ENCODE measurements around the gene RORB. TPM values are rescaled to one million over a fixed set of nuclear protein-coding genes. Genes with fewer than 3 reads are reported as not detected.

The RORB gene
- total RNA-seq, 1 donor from 2014 or later = under 0.01 TPM

DNA sequence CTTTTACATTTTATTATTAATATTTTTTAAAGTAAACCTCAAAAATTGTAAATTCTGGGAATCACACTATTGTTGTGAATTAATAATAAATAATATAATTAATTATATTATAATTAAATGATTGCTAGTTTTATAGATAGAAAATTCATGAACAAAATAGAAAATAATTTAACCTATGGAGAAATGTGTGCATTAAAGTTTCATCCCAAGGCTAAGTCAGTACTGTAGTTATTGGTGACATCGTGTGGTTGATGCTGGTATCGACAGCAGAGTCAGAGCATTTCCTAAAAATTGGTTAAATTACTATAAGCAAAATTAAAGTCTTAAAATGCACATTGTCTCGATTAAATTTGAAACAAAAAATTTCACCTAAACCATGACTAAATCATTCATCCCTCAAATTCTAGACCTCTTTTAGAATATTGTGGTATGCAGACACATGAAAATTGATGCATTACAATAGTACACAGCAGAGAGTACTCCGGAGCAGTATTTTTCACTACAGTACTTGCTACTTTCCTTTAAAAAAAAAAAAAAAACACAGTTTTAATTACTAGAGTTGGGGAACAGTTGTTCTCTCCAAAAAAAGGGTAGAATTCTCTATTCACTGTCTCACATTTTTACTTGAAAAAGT, 73.9 kb downstream of the RORB start:
- no peaks in the 10 kb centered on the region for H3K36me3 ChIP-seq (ENCODE audit: control insufficient read depth, insufficient read depth, low read length)
- DNase-seq (ENCODE audit: low read depth) (peak; percentile 48), FAIRE-seq (no peak)
- no peaks in the 10 kb centered on the region for H3K27me3 ChIP-seq (ENCODE audit: control insufficient read depth, insufficient read depth, low read length)
- H3K4me3 ChIP-seq (ENCODE audit: low read depth, low read length) = no peak overlapping the region
- TF ChIP-seq, protein P1, sequence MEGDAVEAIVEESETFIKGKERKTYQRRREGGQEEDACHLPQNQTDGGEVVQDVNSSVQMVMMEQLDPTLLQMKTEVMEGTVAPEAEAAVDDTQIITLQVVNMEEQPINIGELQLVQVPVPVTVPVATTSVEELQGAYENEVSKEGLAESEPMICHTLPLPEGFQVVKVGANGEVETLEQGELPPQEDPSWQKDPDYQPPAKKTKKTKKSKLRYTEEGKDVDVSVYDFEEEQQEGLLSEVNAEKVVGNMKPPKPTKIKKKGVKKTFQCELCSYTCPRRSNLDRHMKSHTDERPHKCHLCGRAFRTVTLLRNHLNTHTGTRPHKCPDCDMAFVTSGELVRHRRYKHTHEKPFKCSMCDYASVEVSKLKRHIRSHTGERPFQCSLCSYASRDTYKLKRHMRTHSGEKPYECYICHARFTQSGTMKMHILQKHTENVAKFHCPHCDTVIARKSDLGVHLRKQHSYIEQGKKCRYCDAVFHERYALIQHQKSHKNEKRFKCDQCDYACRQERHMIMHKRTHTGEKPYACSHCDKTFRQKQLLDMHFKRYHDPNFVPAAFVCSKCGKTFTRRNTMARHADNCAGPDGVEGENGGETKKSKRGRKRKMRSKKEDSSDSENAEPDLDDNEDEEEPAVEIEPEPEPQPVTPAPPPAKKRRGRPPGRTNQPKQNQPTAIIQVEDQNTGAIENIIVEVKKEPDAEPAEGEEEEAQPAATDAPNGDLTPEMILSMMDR (IDR thresholded peaks at IDR 0.05; ENCODE audit: insufficient read depth, low read length, severe bottlenecking) = peak; percentile 47

- TF ChIP-seq, protein P1 (IDR thresholded peaks at IDR 0.05; ENCODE audit: insufficient read depth, low read length, severe bottlenecking) = no peak
- Histone ChIP-seq H3K36me3 (ENCODE audit: control insufficient read depth, insufficient read depth, low read length) (no peaks in the 10 kb centered on the region), H3K27me3 (ENCODE audit: control insufficient read depth, insufficient read depth, low read length) (no peaks in the 10 kb centered on the region), H3K4me3 (ENCODE audit: low read depth, low read length) (no peak overlapping the region)
- FAIRE-seq (no peak), DNase-seq (ENCODE audit: low read depth) (no peak)
These were observed 76.6 kb downstream of the RORB start for GRCh38 chr9:74573640-74574191.

DNA sequence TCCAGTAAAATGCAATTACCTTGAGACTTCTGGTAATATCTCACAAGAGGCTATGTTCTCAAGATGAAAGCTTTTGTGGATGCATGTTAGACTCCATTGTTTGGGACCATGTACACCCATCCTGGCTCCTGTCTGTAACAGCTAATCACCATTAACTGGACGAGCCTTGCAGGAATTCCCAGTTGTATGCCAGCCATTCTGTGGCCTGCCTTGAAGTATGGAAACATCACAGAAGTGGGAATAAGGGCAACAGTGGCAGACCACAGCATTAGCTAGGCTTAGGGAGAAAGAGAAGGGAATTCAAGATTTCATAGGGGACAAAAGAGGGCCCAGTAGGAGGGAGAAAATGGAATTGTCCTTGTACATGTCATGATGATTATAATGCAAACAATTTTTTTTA, 79.0 kb downstream of the RORB start:
- Histone ChIP-seq H3K4me3 (ENCODE audit: low read depth, low read length) (no peak overlapping the region), H3K27me3 (ENCODE audit: control insufficient read depth, insufficient read depth, low read length) (no peaks in the 10 kb centered on the region), H3K36me3 (ENCODE audit: control insufficient read depth, insufficient read depth, low read length) (no peaks in the 10 kb centered on the region)
- no peak for DNase-seq (ENCODE audit: low read depth)
- TF ChIP-seq, protein P1 (IDR thresholded peaks at IDR 0.05; ENCODE audit: insufficient read depth, low read length, severe bottlenecking) = no peak
- FAIRE-seq = no peak

DNA sequence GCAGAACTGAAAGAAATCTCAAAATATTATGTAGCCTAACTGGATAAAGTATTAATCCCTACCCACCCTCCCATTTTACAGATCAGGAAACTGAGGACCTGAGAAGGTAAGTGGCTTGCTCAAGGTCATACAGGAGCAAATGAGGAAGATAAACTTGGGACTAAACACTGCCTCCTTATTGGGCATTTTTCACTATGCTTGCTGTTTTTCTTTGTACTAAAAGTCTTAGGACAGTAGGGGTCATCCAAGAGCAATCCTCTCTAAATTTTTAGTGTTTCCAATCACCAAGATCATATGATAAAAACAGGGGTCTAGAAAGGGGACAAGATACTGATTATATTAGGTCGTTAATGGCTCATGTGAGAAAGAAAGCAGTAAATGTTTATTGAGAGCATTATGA, 80.8 kb downstream of the RORB start:
- DNase-seq (ENCODE audit: low read depth) (peak; percentile 20), FAIRE-seq (no peak)
- Histone ChIP-seq H3K36me3 (ENCODE audit: control insufficient read depth, insufficient read depth, low read length) (no peaks in the 10 kb centered on the region), H3K4me3 (ENCODE audit: low read depth, low read length) (no peak overlapping the region), H3K27me3 (ENCODE audit: control insufficient read depth, insufficient read depth, low read length) (no peaks in the 10 kb centered on the region)
- TF ChIP-seq, protein P1 (IDR thresholded peaks at IDR 0.05; ENCODE audit: insufficient read depth, low read length, severe bottlenecking) = peak; percentile 21

DNA sequence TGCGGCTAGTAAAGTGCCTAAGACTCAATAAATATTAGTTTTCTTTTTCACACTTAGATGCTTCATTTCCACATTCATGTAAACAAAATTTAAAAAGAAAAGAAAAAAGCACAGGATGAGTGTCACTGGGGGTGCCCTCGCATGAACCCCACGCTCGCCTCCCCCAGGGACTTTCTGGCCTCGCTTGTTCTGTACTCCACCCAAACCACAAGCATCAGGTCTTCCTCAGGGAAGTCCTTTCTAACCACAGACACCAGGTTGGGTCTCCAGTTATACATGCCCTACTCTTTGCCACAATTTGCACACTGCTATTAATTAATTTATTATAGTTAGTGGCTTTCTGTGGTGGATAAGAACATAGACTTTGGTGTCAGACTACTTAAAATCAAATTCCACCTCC, 92.4 kb downstream of the RORB start:
- H3K36me3 ChIP-seq (ENCODE audit: control insufficient read depth, insufficient read depth, low read length) = no peaks in the 10 kb centered on the region
- DNase-seq (ENCODE audit: low read depth) = no peak
- TF ChIP-seq, protein P1 (IDR thresholded peaks at IDR 0.05; ENCODE audit: insufficient read depth, low read length, severe bottlenecking) = no peak
- no peaks in the 10 kb centered on the region for H3K27me3 ChIP-seq (ENCODE audit: control insufficient read depth, insufficient read depth, low read length)
- H3K4me3 ChIP-seq (ENCODE audit: low read depth, low read length) = no peak overlapping the region
- no peak for FAIRE-seq

- peak; percentile 72 for FAIRE-seq
These were observed 98.2 kb downstream of the RORB start for GRCh38 chr9:74595286-74595685.

More at GRCh38 chr9:74595286-74595685, 98.2 kb downstream of the RORB start:
- Histone ChIP-seq H3K36me3 (ENCODE audit: control insufficient read depth, insufficient read depth, low read length) (no peaks in the 10 kb centered on the region), H3K27me3 (ENCODE audit: control insufficient read depth, insufficient read depth, low read length) (no peaks in the 10 kb centered on the region), H3K4me3 (ENCODE audit: low read depth, low read length) (no peak overlapping the region)
- DNase-seq (ENCODE audit: low read depth) = no peak
- TF ChIP-seq, protein P1 (IDR thresholded peaks at IDR 0.05; ENCODE audit: insufficient read depth, low read length, severe bottlenecking) = no peak

Measured in bronchial epithelial cell (primary cell).